Midbrain (tissue), 1 donor: ENCODE measurements around the gene CZIB.
A peak's percentile ranks its signal among the peaks of the same experiment; 100 is the strongest.

Experiments
- DNase-seq: peaks from one replicate; lab custom pipeline; 2025; lab: John Stamatoyannopoulos, UW

CZIB gene

GRCh38 chr1:53220171-53220961, at the start of gene CZIB:
Gene CZIB, minus strand, starts transcription at chr1:53220634. Its CDS starts 59 bp downstream, at chr1:53220575.
- DNase-seq: peak; percentile 94

DNA sequence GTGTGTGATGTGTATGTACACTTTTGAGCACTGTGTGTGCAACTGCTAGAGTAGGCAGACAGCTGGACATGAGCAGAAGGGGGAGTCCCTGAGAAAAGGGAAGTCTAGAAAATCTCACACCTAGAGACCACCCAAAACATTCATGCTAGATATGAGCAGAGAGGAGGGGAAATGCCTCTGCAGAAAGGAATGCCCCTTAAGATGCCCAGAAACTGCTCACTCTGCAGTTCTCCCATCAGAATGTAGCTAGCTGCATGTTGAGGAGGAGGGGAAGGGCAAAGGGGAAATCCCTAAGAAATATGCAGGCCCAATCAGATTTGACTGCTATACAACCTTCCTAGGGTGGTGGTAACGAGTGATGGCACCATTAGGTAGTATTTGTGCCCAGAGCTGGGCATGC, 49.7 kb upstream of the CZIB start:
- DNase-seq: no peak

DNA sequence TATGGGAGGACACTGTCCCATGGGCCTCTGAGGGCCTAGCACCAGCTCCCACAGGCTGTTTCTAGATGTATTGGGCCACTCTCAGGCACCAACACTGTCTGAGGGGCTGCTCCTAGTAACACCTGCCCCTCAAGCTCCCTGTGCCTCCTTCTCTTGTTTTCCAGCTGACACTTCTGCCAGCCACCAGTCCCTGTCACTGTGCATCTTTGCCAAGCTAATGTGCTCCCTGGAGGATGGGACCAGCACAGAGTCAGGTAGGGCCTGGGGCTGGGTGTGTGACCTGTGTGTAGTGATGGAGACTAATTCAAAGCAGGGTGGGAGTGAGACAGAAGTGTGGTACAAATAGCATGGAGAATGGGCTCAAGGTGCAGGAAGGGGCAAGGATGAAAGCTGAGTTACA, 47.3 kb upstream of the CZIB start:
- DNase-seq: no peak

GRCh38 chr1:53266038-53266437, 45.6 kb upstream of the CZIB start:
- DNase-seq: no peak

- DNase-seq: no peak
Measured at GRCh38 chr1:53265581-53265980, 45.1 kb upstream of the CZIB start.

DNA sequence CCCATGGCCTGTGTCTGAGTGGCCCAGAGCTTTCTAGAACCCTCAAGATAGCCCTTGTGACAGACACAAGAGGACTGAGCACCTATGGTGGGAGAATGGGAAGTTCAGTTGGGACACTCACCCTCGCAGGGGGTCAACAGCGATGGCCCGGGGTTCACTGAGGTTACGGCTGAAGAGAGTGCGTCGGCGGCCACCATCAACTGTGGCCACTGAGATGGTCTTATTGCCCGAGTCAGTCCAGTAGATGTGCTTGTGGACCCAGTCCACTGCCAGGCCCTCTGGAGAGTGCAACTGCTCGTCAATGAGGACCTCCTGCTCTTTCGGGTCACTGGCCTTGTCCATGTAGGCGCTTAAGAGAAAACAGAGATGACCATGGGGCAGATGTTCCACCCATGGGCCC, 43.6 kb upstream of the CZIB start:
- no peak for DNase-seq

GRCh38 chr1:53262000-53262399, 41.6 kb upstream of the CZIB start:
- no peak for DNase-seq

GRCh38 chr1:53260631-53261247, 40.3 kb upstream of the CZIB start:
- DNase-seq: no peak

GRCh38 chr1:53259932-53260331, 39.5 kb upstream of the CZIB start:
- DNase-seq: no peak

- DNase-seq: no peak
Measured at GRCh38 chr1:53258216-53258615, 37.8 kb upstream of the CZIB start.

DNA sequence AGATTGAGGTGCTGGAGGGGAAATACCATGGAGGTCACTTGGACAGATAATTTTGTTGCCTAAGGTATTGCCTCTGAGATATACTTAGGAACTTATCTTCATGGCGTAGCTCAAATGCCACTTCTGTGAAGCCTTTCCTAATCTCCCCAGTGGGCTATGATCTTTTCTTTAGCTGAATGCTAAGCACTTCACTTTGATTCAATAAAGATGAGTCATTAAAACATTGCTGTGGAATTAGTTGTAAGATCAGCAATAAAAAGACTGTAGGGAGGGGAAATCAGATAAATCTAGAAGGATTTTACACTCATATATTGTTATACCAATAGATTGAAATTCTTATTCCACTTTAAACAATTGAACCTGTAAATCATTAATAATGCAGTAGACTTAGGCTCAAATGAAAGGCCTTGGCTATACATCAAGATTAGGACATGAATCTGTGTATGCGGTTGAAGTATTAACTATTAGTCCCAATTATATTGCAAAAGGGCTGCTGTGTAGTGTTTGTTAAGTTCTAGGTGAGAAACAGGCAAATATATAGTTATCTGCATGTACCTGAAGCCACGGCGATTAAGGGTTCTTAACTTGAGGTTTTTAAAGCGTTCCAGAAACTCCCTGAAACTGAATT, 37.1 kb upstream of the CZIB start:
- DNase-seq: no peak

DNA sequence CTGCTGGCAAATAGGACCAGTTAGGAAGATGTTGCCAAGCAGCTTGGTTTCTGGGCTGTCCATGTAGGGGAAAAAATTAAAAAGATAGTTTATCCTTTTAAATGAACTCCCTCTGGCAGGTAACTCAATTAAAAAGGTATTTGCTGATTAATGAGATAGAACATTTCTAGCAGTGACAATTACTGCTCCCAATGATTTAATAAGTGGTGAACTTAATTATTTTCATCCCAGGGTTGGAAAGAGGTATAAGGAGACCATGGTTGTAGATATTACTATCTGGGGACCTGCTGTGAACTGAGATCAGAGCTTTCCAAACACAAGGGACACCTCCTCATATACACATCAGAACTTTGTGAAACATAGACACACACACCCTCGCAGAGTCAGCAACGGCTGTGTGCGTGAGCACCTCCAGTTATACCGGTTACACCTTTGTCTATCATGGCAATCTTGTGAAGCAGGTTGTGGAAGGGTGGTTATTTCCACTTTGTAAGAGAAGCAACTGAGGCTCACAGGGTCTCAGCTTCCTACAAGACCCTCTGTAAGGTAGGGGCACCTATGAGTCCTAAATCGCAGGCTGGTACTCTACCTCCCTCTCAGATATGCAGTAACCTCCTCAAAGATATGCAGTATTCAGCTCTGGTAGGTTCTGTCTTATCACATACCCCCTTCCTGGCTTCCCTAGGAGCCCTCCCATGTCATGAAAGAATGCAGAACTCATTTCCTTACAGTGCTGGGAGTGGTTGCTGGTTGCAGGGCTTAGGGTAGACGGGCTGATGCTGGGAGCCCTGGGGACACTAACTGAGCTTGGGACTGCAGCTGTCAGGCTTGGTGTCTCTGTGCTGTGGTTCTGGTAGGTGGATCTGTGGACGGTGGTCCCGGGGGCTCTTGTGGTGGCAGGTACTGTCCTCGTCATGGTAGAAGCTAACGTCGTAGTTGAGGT, 36.3 kb upstream of the CZIB start:
- DNase-seq: no peak

- DNase-seq: no peak
Measured at GRCh38 chr1:53255031-53255430, 34.6 kb upstream of the CZIB start.

GRCh38 chr1:53254011-53254640, 33.7 kb upstream of the CZIB start:
- no peak for DNase-seq

- DNase-seq: no peak
Measured at GRCh38 chr1:53250325-53250724, 29.9 kb upstream of the CZIB start.

DNA sequence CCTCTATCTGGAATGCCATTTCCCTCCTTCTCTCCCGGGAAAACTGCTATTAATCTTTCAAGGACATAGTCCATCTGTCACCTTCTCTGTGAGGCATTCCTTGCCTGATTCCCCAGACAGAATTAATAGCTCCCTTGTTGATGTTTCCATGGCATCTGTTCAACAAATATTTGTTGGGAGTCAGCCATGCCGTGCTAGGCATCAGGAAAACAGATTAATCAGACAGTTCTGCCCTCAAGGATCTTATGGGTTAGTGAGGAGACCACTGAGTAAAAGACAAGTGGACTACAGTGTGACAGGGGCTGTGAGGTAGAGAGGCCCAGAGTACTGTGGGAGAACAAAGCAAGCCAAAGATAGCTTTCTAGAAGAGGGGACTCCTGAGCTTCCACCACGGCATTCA, 29.3 kb upstream of the CZIB start:
- DNase-seq: no peak

DNA sequence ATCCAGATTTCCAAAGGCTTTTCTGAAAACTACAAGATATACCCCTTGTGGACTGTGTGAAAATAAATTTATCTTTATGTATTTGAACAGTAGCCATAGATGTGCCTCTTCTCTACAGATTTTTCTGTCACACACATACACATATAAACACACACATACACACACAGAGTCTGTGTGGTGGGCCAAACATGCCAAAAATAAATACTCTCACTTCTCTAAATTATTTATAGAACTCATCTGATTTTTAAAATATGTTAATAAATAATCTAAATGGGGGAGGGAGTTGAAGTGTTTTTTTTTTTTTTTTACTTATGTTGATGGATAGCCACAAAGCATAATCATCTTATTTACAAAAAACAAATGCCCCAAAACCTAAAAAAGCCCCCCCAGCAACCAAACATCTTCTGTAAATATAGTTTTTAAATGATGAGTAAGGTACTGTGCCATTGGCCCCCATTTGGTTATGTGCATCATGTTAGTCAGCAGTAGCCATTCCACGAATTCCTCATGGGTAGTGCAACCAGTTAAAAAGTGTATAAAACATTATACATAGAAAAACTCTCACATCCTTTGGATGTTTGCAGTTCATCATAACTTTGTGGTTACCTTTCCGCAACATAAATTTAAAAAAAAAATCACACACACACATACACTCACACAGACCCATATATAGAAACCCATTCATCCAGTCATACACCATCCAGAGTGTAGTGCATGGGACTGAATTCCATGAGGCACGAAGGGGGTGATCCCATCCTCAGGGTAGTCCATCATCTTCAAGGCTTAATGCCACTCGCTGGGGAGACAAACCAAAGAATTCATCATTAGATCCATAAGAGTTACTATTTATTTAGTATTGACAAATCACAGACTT, 26.1 kb upstream of the CZIB start:
- DNase-seq: no peak

DNA sequence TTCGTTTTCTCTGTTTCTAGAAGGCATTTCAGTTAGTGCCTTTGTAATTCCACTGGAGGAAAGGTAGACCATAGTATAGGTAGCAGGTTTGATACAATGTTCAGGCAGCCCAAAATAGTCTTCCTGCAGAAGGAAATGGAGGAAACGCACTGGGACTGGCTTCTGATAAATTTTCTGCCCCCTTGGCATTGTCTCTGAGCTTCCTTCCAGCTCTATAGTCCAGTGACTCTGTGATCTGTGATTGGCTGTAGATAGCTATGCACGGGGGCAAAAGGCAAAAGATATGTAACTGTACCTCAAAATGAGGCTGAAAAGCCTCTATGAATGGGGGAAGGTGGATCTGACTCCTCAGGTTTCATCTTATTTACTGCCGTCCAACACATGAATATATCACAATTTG, 23.7 kb upstream of the CZIB start:
- DNase-seq: no peak

DNA sequence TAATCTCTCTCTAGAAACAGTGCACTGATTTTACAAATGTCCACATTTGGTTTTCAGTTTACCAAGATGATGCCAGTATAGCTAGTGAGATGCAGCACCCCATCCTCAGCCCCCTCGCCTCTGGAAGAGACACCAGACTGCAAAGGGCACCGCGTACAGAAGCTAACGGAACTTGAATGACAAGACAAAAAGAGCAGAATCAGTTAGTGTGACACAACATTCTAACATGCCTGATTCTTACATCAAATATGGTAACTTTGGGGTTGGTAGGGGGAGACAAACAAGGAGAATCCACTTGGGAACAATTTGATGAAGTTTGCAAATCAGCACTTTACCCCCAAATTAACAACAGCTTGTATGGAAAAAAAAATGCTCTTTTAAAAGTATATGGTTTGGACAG, 21.9 kb upstream of the CZIB start:
- no peak for DNase-seq

DNA sequence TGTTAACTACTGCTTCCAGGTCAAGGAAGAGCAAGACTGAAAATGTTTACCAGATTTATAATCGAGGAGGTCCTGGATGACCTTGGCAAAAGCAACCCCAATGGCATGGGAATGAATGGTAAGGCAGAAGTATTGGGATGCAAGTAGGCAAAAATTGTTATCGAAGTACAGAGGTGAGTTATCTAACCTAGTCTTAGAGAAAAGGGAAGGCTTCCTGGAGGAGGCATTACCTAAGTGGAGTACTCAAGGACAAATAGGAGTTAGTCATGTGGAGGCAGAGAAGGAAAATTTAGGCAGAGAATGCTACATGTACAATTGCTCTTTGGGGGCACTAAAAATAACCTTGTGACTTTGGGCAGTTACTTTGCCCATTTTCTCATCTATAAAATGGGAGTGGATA, 21.4 kb upstream of the CZIB start:
- DNase-seq: no peak
